Cerebellar nuclear complex (tissue), 1 donor: Measurements from ENCODE around the gene ALAS1.
"Not testable (repeated sequence)": the region's sequence is repeated elsewhere in the genome, so short reads cannot be mapped to it uniquely, and the experiment has no call there.

ENCODE experiments used
- DNase-seq, 2 experiments: peaks; one replicate each; lab custom pipeline; 2025; lab: John Stamatoyannopoulos, UW

Gene ALAS1

DNA sequence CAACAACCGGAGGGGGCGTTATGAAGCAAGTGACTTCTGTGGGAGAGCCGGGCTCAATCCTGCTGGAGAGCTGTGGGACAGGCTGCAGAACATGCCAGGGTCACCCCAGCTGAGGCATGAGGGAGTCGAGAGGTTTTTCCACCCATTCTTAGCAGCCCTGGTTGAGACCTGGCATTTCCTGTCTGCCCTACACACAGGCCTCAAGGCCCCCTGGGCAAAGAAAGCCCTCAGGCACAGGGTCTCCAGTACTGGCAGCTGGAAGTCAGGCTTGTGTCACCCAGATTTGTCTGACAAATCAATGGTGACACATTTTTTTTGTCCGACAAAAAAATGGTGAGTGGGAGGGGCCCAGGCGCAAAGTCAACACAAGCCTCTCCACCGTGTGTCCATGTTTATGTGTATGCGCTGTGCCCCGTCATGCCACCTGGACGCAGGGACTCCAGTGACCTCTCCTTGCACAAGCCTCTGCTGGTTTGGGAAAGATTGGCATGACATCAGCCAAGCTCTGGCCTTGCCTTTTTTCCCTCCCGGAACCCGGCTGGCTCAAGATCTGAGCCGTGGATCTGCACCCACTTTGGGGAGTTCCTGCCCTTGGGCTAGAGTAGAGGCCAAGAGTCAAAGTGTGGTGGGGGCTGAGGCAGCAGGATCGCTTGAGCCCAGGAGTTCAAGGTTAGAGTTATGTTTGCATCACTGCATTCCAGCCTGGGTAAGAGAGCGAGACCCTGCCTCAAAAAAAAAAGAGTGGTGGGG lies 20.8 kb upstream of the ALAS1 start:
- DNase-seq, result no peak

DNA sequence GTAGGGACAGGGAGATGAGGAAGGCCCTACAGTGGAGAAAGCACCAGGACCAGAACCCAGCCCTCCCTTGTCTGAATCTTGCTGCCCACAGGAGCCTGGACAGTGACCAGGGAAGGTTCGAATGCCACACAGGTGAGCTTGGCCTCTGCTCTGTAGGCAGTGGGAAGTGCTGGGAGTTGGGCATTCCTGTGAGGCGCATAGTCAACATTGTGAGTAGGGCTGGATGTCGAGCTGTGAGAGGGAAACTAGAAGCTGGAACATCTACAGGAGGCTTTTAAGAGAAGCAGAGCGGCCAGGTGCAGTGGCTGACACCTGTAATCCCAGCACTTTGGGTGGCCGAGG lies 20.3 kb upstream of the ALAS1 start:
- DNase-seq, result no peak

DNA sequence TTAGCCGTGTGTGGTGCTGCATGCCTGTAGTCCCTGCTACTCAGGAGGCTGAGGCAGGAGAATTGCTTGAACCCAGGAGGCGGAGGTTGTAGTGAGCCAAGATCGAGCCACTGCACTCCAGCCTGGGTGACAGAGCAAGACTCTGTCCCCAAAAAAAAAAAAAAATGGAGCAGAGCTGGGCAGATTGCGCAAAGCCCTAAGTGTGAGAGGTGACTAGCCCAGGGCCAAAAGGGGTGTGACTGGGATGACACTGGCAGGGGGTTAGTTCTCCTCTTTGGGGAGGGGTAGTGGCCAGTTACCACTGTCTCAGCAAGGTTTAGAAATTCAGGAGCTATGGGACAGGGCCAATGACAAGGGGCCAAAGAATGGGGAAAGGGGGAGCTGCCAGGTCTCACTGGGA lies 19.8 kb upstream of the ALAS1 start:
- DNase-seq, result not testable (repeated sequence)

DNA sequence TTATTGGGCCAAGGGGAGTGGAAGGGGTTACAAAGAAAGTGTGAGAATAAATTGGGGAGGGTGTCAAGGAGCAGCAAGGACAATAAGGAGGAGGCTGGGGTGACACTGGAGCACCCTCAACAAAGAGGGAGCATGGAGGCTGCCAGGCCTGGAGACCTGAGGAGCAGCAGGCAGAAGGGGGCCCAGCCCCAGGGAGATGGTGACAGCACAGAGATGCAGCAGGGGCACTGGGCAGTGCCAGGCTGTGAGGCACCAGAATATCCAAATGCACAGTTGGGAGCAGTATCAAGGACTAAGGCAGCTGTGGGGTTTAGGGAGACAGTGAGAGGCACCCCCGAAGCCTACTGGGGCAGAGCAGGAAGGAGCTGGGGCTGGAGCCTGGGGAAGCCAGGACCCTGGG lies 19.4 kb upstream of the ALAS1 start:
- DNase-seq, result no peak

DNA sequence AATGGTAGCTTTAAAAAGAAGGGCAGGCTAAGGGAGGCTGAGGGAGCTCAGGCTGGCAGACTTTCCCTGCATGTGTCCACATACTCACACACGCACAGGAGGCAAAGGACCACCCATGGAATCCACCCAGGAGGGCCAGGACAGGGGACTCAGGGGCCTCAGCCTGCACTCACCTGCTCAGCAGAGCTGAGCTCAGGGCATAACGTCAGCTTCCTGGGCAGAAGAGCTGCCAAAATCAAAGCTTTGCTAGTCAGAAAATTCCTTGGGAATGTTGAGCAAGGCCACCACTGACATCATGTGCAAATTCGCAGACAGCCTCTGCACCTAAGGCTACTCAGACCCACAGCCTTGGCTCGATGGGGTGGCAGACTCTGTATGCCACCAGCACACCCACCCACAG lies 16.4 kb upstream of the ALAS1 start:
- no peak for DNase-seq

DNA sequence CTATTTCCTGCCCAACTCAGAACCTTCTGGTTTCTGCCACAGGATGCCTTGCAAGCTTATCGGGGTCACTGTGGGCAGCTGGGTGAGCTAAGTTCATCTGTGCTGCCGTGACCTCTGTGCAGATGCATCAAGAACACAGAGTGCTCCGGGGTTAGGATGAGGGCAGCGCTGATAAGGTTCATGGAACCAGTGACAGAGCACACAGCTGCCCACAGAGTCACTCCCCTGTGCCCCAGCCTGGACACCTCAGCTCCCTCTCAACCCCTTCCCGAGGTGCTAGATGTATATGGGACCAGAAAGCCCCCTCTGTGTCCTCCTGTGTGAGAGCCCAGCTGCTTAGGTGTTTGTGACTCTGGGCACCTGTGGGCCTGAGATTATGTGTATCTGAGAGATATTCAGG lies 15.8 kb upstream of the ALAS1 start:
- DNase-seq, result no peak

DNA sequence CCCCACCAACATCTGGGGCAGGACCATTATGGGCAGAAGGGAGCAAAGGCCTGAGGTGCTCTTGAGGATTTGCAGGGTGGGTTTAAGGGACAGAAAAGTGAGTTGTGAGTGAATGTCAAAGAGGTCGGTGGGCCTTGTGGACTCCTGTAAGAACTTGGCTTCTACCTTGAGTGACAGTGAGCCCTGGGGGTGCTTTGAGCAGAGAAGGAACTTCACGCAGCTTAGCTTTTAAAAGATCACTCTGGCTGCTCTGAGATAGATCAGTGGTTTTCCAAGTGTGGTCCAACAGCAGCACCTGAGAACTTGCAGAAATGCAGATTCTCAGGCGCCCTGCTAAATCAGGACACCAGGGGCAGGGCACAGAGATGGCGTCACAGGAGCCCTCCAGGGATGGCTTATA lies 15.3 kb upstream of the ALAS1 start:
- no peak for DNase-seq

DNA sequence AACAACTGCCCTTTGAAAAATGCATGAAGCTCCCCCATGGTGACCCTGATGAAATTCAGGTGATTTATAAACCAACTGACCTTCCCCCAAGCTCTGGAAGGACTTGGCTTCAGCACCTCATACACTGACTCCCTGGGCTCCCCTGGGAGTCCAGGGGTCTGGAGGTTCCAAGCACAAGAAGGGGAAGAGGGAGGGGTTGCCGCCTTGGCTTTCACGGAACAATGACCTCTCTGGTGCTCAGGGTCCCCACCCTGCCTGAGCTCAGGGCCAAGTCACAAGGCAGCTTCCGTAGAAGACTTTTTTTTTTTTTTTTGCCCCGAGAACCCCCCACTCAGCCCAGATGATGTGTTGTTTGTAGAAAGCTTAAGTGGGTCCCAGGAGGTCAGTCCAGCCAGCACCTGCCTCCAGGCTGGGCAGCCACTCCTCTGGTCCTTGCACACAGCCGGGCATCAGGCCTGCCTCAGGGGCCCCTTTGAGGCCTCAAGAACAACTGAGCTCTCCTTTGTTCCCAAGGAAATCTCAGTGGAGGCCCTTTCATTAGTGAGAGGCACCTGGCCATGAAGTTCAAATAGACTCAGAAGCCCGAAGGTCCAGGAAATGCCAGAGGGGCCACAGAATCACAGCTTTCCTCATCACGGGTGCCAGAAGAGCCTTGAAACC lies 14.0 kb upstream of the ALAS1 start:
- no peak for DNase-seq

DNA sequence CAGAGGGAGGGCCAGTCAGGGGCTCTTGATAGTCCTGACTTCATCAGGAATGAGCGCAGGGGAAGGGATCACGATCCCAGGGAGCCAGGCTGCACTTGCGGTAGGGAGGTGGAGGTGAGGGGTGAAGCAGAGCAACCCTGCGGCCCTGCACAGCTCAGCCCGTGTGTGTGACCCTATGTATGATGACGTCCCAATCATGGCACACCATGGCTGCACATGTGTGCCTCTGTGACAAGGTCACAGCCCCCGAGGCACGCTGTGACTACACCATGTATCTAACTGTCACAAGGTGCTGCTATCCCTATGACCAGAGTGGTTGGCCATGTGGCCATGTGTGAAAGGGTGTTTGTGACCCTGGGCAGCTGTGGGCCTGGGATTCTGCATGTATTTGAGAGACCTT lies 13.3 kb upstream of the ALAS1 start:
- no peak for DNase-seq

DNA sequence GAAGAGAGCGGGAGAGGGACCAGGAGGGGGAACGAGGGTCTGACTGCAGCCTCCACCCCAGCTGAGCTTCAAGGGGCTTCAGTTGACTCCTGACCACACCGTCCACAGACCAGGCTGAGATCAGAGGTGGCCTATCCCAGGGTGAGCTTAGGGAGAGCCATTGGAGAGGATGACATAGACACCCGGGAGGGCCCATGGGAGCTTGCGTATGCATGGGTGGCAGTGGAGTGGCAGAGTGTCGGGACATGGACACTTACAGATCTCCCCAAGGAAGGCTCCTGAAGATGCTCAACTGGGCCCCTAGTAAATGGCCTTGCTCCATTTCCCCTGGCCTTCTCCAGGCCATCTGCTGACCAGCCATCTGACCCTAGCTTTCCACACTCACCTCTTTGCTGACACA lies 12.6 kb upstream of the ALAS1 start:
- DNase-seq, result no peak

DNA sequence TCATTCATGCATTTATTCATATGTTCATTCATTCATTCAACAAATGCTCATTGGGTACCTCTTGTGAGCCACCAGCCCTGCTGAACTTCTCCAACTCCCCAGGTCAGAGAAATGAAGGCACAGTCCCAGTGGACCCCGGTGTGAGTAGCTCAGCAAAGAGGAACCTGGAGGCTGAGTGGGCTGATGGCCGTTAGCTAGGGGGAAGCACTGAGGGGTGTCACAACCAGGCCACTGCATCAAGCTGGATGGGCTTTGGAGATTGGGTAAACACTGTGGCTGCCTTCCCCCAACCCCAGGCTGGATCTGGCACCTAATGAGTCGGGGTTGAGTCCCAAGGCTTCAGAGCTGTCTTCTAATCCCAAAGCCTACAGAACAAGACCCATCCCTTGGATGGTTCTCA lies 12.1 kb upstream of the ALAS1 start:
- no peak for DNase-seq

DNA sequence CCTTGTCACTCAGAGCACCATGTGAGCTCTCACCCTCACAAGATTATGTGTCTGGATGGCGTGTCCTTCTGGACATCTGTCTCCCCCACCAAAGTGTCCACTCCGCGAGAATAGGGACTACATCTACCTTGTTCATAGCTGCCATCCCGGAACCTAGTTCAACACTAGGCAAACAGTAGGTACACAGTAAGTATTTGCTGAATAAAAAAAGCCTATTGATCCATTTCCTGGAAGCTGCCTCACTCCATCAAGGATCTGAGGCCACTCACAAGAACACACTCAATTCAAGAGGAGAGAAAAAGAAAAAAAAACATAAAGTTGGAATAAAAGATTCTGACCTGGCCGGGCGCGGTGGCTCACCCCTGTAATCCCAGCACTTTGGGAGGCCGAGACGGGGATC lies 11.2 kb upstream of the ALAS1 start:
- DNase-seq, result no peak

DNA sequence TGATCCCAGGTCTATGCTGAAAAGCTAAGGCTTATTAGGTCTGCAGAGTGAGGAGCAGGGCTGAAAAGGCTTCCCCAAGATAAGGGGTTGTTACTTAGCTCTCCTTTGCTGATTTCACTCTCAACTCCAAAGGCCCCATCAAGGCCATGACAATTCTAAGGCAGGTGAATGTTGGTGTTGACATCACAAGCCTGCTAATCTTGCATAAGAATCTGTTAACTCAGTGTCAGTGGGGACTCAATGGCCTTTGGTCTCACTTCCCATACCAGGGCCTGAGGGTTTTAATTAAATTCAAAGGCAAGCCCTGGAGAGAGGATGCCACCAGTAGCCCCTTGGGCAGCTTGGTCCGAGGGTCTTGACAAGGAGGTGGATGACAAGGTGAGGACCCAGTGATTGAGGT lies 9.4 kb upstream of the ALAS1 start:
- no peak for DNase-seq

DNA sequence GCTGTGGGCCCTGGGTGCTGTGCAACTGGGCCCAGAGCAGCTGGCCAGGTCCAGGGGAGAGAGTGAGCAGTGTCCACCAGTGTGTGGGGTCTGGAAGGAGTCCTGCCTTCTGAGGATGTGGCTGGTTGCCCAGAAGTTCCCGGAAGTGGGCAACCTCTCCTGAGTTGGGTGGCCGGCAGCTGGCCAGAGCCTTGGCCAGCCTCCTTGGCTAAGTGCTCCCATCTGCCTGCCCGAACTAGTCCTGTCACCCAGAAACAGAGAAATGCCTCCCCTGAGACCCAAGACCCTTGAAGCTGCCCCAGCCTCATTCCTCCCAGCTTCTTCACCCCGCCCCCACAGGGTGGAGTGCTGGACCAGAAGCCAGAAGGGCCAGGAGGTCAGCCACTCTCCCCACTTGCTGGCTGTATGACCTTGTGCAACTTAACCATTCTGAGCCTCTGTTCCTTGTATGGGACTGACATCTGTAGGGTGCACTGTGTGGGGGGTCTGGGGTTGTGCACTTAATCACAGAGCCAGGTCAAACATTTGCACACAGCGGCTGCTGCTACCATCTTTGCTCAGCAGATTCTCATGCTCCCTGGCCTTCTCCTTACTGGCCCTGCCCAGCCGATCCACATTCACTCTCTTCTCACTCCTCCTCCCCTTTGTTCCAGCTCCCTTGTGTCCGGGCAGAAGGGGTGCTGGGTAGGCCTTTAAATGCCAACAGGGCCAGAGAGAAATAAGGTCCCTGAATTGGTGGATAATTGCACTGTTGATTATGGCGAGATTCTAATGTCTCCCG lies 7.5 kb upstream of the ALAS1 start:
- no peak for DNase-seq

DNA sequence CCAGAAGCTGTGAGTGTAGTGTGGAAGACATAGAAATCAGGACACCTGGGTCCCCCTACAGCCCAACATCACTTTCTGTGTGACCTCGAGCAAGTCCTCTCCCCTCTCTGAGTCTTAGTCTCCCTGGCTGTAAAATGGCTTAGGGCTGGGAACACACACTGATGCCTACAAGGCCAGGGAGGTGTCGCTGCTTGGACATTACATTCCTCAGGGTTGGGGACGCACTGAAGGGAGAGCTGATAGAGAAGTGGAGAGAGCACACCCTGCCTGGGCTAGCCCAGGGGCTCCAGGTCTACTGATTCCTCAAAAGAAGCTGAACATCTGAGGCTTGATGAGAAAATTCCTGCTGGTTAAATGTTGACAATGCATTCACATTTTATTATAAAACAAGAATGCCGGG lies 6.3 kb upstream of the ALAS1 start:
- DNase-seq, result no peak

DNA sequence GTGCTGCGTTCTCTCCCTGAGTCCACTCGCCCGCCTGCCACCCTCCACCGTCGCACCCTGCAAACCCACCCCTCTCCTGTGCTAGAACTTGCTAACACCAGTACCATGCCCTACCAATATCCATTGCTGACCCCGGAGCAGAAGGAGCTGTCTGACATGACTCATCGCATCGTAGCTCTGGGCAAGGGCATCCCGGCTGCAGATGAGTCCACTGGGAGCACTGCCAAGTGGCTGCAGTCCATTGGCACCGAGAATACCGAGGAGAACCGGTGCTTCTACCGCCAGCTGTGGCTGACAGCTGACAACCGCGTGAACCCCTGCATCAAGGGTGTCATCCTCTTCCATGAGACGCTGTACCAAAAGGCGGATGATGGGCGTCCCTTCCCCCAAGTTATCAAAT lies 4.9 kb upstream of the ALAS1 start:
- no peak for DNase-seq

DNA sequence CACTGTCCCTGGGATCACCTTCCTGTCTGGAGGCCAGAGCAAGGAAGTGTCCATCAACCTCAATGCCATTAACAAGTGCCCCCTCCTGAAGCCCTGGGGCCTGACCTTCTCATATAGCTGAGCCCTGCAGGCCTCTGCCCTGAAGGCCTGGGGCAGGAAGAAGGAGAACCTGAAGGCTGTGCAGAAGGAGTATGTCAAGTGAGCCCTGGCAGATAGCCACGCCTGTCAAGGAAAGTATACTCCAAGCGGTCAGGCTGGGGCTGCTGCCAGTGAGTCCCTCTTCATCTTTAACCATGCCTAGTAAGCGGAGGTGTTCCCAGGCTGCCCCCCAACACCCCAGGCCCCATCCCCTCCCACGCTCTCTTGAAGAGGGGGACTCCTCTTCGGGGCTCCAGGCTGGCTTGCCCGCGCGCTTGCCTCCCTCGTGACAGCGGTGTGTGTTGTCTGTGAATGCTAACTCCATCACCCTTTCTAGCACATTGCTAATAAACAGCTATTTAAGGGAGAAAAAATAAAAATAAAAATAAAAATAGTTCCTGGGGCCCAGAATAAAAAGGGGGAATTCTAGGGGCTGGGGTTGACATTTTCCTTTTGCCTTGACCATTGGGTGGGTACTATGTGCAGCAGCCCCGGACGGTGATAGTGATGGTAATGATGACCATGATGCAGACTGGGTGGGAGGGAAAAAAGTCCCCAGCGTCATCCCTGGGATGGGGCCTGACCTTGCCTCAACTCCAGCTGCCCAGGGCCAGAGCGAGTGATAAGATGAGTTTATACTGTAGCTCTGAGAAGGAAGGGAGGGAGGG lies 3.3 kb upstream of the ALAS1 start:
- no peak for DNase-seq

DNA sequence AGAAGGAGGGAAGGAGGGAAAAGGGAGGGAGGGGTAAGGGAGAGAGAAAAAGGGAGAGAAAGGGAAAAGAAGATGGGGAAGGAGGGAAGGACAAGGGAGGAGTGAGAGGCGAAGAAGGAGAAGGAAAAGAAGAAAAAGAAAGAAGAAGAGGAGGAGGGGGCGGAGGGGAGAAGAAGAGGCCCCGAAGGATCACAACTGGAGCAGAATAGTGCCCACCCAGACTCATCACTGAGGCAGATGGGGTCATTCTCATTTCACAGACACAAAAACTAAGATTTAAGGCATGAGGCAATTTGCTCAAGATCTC lies 2.7 kb upstream of the ALAS1 start:
- no peak for DNase-seq

DNA sequence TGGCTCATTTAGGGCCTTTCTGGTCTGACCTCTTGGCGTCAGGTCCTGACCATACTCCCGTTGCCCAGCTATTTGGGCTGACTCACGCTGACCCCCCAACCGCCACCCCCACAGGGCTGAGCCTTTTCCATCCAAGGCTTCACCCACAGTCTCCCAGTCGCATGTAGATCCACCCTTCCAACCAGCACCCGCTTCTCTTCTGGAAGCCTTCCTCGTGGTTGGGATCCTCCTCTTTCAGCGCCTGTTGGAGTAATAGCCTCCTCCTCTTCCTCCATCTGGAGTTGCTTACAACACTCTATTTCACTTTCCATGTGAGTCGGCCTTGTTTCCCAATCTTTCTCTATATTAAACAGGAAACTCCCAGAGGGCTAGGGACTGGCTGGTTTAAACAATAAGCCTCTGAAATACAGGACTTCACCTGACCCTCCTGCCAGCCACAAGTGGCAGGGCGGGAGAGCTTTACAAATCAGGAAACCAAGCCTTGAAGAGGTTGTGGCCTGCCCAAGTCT lies 2.1 kb upstream of the ALAS1 start:
- no peak for DNase-seq

DNA sequence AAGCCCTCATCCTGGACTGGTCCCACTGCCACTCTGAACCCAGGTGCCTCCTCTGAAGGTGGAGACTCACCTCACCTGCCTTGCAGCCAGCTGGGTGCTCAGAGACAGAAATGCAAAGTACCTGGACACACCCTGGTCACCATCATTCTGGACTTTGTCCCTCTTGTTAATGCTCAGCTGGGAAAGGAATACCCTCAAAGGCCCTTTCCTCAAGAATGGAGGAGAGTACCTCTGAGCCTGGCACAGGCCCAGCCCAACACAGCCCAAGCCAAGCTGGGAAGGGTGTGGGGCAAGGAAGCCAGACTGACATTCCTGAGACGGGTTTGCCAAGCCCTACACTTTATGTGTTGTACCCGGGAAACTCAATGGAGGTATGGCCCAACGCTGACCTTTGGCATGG lies 983 bp upstream of the ALAS1 start:
- DNase-seq, result no peak

DNA sequence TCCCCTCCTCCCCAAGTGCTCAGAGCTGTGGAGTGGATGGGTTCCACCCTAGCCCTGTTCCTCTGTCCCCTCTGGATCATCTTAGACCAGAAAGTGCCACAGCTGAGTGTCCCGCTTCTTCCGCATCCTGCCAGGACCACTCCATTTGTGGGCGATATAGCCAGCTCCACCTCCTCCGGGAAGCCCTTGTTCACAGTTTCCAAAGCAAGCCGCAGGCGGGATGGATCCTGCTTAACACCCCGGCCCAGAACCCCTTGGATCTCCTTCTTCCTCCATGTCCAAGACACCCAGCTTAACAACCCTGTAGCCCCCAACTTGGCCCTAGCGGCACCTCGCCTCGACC lies 490 bp upstream of the ALAS1 start:
- no peak for DNase-seq
